ENCODE measurements around the gene ISL2.

DNA sequence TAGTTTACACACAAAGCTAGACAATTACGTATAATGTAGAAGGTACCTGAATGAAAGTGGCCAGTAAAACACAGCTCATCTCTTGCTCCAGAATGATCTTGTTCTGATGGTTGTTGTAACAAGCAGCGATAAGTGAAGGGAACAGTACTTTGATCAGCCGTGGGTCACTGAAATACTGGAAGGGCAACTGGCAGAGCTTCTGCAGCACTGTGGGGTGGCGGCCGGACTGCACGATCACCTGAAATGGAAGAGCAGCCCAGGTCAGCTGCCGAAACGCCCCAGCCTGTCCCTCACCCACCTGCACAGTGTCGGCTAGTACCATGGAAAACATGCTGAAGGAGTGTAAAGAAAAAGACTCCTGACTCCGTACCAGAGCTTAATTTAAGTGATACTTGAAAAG, 17.3 kb downstream of the ISL2 start:
- TF ChIP-seq, protein P1, sequence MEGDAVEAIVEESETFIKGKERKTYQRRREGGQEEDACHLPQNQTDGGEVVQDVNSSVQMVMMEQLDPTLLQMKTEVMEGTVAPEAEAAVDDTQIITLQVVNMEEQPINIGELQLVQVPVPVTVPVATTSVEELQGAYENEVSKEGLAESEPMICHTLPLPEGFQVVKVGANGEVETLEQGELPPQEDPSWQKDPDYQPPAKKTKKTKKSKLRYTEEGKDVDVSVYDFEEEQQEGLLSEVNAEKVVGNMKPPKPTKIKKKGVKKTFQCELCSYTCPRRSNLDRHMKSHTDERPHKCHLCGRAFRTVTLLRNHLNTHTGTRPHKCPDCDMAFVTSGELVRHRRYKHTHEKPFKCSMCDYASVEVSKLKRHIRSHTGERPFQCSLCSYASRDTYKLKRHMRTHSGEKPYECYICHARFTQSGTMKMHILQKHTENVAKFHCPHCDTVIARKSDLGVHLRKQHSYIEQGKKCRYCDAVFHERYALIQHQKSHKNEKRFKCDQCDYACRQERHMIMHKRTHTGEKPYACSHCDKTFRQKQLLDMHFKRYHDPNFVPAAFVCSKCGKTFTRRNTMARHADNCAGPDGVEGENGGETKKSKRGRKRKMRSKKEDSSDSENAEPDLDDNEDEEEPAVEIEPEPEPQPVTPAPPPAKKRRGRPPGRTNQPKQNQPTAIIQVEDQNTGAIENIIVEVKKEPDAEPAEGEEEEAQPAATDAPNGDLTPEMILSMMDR (IDR thresholded peaks at IDR 0.05; ENCODE audit: low read depth, low read length, missing input control): no peak
- TF ChIP-seq, protein P2, sequence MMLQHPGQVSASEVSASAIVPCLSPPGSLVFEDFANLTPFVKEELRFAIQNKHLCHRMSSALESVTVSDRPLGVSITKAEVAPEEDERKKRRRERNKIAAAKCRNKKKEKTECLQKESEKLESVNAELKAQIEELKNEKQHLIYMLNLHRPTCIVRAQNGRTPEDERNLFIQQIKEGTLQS (IDR thresholded peaks at IDR 0.05): no peak
- TF ChIP-seq TAF1 (conservative IDR thresholded peaks at IDR 0.05) (no peak), GABPA (IDR thresholded peaks at IDR 0.05 in 1 of 2, conservative IDR thresholded peaks at IDR 0.05 in 1 of 2) (no peak), JUND (IDR thresholded peaks at IDR 0.05) (no peak), RXRA (IDR thresholded peaks at IDR 0.05) (peak in 1 of 2 donors; percentile 76), SP1 (IDR thresholded peaks at IDR 0.05) (no peak), YY1 (IDR thresholded peaks at IDR 0.05) (peak; percentile 45), RAD21 (IDR thresholded peaks at IDR 0.05) (no peak), NR2F2 (IDR thresholded peaks at IDR 0.05) (no peak), HNF4G (IDR thresholded peaks at IDR 0.05) (no peak)
- TF ChIP-seq, protein P3, sequence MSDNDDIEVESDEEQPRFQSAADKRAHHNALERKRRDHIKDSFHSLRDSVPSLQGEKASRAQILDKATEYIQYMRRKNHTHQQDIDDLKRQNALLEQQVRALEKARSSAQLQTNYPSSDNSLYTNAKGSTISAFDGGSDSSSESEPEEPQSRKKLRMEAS (IDR thresholded peaks at IDR 0.05): no peak
- TF ChIP-seq, protein P4, sequence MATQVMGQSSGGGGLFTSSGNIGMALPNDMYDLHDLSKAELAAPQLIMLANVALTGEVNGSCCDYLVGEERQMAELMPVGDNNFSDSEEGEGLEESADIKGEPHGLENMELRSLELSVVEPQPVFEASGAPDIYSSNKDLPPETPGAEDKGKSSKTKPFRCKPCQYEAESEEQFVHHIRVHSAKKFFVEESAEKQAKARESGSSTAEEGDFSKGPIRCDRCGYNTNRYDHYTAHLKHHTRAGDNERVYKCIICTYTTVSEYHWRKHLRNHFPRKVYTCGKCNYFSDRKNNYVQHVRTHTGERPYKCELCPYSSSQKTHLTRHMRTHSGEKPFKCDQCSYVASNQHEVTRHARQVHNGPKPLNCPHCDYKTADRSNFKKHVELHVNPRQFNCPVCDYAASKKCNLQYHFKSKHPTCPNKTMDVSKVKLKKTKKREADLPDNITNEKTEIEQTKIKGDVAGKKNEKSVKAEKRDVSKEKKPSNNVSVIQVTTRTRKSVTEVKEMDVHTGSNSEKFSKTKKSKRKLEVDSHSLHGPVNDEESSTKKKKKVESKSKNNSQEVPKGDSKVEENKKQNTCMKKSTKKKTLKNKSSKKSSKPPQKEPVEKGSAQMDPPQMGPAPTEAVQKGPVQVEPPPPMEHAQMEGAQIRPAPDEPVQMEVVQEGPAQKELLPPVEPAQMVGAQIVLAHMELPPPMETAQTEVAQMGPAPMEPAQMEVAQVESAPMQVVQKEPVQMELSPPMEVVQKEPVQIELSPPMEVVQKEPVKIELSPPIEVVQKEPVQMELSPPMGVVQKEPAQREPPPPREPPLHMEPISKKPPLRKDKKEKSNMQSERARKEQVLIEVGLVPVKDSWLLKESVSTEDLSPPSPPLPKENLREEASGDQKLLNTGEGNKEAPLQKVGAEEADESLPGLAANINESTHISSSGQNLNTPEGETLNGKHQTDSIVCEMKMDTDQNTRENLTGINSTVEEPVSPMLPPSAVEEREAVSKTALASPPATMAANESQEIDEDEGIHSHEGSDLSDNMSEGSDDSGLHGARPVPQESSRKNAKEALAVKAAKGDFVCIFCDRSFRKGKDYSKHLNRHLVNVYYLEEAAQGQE (IDR thresholded peaks at IDR 0.05): no peak
- TF ChIP-seq, protein P5, sequence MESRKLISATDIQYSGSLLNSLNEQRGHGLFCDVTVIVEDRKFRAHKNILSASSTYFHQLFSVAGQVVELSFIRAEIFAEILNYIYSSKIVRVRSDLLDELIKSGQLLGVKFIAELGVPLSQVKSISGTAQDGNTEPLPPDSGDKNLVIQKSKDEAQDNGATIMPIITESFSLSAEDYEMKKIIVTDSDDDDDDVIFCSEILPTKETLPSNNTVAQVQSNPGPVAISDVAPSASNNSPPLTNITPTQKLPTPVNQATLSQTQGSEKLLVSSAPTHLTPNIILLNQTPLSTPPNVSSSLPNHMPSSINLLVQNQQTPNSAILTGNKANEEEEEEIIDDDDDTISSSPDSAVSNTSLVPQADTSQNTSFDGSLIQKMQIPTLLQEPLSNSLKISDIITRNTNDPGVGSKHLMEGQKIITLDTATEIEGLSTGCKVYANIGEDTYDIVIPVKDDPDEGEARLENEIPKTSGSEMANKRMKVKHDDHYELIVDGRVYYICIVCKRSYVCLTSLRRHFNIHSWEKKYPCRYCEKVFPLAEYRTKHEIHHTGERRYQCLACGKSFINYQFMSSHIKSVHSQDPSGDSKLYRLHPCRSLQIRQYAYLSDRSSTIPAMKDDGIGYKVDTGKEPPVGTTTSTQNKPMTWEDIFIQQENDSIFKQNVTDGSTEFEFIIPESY (IDR thresholded peaks at IDR 0.05): no peak
